GM18526 (cell line): Measurements from ENCODE around the gene NTMT2.

ENCODE experiments used
- POLR2A ChIP-seq: IDR thresholded peaks from 3 replicates; pipeline ENCODE4 v1.6.1; 2011; ENCODE audit not compliant: insufficient read length; ENCODE audit errors: extremely low read depth

NTMT2 gene

DNA sequence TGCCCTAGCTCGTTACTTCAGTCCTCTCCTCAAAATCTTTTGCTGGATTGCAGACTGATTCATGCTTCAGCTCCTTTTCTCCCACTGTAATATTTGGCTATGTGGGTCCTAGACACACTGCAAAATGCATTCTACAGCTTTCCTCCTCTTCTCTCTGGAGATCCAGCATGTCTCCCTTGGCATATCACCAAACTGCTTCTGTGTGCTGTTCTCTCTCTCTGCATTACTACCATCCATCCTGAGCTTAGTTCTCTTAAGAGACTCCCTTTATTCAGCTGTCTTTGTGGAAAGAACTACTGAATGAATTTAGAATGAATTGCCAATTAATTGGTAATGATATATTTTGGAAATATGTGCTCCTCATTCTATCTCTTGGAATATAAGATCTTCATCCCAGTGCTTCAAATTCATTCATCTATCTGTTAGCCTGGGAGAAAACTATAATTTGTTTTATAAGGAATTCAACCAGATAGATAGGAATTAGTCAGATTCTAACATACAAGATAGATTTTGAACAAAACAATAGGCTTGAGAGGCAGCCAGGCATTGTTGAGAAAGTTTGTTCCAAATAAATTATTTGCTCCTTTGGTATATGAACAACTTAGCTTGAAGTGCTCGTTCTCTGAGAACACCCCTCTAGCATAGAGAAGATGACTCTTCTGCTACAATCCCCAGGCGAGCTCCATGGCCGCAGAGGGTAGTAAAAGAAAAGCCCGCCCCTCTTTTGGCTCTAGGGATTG, 71.9 kb downstream of the NTMT2 start:
- TF ChIP-seq POLR2A: no peak

DNA sequence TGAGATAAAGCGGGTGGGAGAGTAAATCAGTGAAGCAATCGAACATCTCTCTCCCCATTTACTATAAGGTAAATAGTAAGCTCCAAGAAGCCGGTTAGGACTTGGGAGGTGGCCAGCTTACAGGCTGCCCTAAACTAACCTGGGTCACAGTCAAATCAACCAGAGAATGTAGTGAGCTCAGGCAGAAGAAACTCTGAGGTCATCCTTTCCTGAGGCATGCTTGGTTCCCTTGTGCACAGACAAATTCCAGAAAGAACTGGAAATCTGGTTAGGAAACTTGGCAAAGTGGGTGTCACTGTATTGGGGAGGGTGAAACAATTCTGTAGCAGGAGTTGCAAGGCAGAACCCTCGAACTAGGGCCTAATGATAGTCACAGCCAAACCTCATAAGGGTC, 72.5 kb downstream of the NTMT2 start:
- TF ChIP-seq POLR2A: no peak
